ENCODE measurements around the gene SORCS2. TPM values are rescaled to one million over a fixed set of nuclear protein-coding genes. Genes with fewer than 3 reads are reported as not detected.

SORCS2 gene
- total RNA-seq, 1 donor from 2014 or later, result under 0.01 TPM

- DNase-seq (ENCODE audit: low read depth in 2 of 2), result no peak
Measured at GRCh38 chr4:7353046-7353790, 160.9 kb downstream of the SORCS2 start.

DNA sequence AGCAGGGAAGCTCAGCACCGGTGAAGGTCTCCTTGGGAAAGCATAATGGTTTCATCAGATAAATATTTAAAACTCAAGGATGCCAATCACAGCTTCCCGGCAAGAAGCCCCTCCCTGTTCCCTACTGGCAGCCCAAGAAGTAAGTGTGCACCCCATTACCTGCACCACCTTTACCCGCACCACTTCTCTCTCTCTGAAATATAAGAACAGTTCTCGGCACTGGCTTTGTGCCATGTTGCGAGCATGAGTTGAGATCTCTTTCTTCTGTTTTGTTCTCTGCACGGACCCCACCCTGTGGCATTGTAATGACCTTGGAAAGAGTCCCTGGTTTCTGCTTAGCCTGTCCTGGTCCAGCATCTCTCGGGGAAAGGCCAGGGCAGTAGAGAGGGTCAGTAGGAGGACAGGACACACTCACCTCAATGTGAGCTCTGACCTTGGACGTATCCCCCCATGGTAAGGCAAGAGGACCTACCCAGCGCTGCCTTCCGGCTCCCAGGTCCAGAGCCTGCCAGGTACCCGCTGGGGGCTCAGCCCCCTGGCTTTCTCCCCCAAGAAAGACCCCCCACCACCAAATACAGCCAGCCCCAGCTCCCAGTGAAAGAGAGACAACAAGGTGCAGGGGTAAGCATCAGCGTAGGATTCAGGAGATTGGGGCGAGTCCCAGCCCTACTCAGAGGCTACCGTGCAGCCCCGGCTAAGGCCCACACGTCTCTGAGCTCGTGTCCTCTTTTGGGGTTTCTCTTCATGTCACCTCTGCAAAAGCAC lies 161.7 kb downstream of the SORCS2 start:
- DNase-seq (ENCODE audit: low read depth in 2 of 2), result no peak

- peak in 1 of 2 donors; percentile 8 for DNase-seq (ENCODE audit: low read depth in 2 of 2)
Measured at GRCh38 chr4:7354927-7355326, 162.6 kb downstream of the SORCS2 start.

DNA sequence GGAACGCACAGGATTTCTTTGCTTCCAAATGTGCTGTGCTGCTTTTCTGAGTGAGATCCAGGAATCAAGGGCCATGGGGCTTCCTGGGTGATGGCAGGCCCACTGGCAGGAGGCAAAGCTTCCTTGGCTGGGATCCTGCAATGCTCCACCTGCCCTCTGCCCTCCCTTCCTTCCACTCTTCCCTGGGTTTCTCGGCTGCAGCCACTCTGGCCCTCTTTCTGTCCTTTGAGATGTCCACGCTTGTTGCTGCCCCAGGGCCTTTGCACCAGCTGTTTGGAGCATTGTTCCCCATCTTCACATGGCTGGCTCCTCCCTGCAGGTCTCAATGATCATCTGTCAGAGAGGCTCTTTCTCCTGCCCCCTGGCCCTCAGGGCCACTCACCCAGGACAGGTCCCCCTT lies 163.5 kb downstream of the SORCS2 start:
- no peak for DNase-seq (ENCODE audit: low read depth in 2 of 2)

DNA sequence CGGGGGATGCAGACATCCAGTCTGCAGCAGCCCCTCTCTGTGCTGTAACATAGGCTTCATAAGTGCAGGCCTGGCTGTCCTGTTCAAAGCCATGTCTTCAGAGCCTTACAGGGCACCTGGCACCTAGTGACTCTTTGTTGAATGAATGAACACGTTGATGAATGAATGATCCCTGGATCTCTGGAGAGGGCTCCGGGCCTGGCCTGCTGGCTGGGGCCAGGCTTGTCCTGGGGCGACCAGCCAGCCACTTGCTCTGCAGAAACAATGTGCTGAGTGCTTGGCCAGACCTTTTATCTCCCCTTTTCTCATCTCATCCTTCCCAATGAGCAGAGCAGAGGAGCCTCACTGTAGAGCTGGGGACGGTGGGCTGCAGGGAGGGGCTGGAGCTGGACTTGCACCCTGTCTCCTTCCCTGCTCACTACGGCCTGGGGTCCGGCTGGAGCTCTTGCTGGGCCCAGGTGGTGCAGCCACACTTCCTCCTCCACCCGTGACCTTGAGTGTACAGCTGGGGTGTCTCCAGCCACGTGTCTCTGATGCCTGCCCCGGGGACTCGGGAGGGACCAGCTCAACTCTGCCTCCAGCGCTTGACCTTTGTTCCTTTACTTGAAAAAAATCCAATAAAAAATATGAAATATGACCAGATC lies 164.5 kb downstream of the SORCS2 start:
- no peak for DNase-seq (ENCODE audit: low read depth in 2 of 2)

DNA sequence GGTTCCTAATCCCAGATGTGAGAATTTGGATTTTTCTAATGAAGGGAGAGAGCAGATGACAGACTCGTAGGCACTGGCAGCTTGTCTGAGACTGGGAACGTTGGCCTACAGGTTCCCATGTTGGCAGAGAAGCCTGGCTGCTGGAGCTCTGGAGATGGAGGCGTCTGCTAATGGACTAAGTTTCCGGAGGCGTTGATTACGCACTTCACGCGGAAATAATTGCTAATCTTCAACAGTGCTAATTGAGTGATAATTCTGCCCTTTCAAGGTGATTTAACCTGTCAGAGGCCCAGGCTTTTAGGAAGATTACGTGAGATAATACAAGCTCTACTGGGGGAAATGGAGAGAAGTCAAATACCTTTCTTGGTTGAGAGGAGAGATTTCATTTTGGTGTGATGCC lies 165.0 kb downstream of the SORCS2 start:
- no peak for DNase-seq (ENCODE audit: low read depth in 2 of 2)

DNA sequence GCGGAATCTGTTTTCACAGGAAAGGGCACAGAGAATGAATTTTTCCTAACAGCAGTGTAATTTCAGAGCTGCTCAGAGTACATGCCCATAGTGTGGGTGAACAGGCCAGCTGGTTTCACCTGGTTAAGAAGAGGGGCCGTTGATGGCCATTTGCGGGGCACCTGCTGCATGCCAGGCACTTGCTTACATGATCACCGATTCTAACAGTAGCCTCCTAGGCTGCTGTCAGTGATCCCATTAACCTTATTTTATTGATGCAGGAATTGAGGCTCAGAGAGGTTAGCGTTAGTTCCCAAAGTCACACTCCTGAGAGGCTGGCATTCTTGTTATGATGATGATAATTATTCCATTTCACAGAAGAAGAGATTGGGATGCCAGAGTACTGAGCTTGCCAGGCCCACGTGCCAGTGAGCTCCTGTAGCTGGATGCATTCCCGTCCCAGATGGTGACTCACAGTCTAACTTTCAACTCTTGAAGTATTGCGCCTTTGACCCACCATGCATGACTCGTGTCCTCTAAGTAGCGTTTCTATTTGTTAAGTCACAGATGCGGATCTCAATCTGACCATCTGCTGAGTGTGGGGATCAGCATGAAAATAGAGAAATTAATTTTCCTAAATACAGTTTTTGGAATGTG lies 165.9 kb downstream of the SORCS2 start:
- peak; percentile 7 to 86 for DNase-seq (ENCODE audit: low read depth in 2 of 2)

DNA sequence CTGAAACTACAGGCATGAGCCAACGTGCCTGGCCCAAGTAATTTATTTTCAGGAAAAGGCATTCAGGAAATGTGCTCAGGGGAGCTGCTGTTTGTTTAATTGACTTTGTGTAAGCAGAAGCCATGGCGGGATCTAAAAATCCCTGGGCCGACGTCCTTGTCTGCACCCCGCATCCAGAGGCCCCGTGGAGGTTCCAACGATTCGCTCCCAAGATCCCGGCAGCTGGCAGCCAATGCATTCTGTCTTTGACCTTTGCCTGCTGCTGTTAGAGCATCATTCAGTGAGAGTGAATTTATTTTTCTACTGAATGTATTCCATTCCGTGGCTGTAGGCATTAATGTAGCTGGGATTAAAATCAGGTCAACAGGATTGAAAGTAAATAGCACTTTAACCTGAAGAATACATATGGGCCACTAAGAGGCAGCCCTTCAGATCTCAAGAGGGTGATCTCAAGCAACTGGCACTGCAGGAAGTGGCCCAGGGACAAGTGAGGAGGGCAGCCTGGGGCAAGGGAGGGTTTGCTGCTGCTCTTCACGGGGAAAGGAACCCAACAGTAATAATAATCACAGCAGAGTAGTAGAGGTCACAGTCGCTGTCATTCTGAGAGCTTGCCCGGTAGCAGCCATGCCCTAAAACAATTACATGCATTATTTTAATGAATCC lies 167.2 kb downstream of the SORCS2 start:
- no peak for DNase-seq (ENCODE audit: low read depth in 2 of 2)

DNA sequence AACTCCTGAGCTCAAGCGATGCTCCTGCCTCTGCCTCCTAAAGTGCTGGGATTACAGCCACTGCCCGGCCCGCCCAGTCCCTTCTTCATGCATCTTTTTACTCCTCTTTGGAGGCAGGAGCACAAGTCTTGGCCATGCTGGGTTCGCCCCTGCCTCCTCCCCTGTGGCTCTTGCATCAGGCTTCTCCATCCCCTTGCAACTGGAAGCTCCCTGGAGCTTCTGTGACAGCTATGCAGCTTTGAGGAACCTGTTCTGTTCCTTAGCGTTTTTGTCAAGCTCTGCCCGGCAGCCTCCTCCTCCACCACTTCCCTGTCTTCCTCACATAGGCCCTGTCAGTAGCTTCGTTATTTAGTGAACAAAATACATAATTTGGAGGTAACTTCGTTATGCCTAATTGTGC lies 168.5 kb downstream of the SORCS2 start:
- no peak for DNase-seq (ENCODE audit: low read depth in 2 of 2)

GRCh38 chr4:7361280-7361895 lies 169.1 kb downstream of the SORCS2 start:
- DNase-seq (ENCODE audit: low read depth in 2 of 2), result no peak

DNA sequence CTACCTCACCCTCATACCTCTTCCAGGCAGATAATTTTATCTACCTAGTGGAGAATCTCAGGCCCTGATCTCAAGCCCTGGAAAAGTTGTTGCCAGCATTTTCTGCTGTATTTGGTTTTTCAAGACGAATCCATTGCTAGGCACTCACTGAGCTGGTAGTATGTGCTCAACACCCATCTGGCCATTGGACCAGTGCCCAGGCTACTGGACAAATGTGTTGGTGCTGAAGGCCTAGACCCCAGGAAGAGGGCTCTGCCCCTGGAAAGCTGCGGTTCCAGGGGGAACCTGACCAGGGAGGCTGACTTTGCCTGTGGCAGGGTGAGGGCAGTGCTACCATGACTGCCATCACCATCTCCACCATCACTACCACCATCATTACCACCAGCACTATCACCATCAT lies 170.0 kb downstream of the SORCS2 start:
- DNase-seq (ENCODE audit: low read depth in 2 of 2), result no peak

GRCh38 chr4:7362862-7363430 lies 170.6 kb downstream of the SORCS2 start:
- DNase-seq (ENCODE audit: low read depth in 2 of 2), result no peak

DNA sequence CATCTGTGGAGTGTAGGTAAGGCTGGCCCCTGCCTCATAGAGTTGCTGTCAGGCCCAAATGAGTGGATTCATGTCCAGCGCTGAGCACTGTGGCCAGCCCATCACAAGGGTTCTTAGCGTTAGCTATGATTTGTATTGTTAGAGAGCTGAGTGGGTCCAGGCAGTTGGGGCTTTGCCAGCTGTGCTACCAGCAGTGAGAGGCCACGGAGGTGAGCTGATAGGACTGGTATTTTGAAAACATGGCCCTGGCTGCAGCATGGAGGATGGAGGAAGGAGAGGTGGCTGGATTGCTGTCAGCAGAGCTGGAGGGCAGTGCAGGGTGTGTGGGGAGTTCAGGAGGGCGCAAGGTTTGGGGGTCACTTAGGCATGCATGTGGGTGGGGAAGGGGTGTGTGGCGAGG lies 172.6 kb downstream of the SORCS2 start:
- DNase-seq (ENCODE audit: low read depth in 2 of 2), result no peak

DNA sequence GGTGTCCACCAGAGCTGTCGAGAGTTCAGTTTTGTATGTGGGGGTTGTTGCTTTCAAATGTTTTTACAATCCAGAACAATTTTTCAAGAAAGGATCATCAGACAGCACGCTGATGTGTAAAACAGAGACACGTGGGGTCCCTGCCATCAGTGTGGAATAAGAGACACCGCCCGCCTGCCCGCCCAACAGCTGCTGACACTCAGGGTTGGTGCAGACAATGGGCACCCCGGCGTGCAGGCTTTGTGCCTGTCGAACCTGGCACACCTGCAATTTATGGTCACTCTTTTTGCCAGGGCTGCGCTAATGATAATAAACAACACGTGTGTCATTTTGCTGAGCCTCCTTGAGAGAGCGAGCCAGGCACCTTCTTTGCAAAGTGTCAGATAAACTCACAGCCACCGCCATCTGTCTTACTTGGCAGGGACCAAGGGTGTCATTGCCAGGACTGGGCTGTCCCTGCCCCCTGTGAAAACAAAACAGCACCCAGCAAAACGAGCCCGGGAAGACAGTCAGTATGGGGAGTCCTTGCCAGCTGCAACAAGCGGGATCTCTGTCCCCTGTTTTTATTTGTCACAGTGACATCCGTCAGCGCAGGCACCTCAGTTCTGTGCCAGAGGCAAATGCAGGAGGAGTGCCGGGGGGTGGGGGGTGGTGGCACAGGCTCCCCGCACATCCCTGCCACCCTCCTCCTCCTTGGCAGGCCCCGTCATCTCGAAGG lies 173.3 kb downstream of the SORCS2 start:
- DNase-seq (ENCODE audit: low read depth in 2 of 2), result no peak

GRCh38 chr4:7366180-7366945 lies 174.0 kb downstream of the SORCS2 start:
- no peak for DNase-seq (ENCODE audit: low read depth in 2 of 2)

DNA sequence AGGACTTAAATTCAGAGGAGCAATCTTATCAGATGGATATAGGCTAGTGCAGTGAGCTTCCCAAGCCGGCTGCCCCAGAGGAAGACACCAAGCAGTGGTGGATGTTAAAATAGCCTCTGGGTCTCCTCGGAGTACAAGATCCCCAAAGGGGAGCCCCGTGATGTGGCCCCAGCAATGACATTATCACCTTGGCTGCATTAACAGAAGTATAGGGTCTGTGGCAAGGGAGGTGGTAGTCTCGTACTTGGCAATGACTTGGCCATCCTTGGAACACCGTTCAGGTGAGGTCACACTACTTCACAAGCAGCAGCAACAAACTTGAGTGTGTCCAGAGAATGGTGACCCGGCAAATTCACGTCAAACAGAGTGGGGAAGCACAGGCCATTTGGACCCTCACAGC lies 174.6 kb downstream of the SORCS2 start:
- DNase-seq (ENCODE audit: low read depth in 2 of 2), result no peak

DNA sequence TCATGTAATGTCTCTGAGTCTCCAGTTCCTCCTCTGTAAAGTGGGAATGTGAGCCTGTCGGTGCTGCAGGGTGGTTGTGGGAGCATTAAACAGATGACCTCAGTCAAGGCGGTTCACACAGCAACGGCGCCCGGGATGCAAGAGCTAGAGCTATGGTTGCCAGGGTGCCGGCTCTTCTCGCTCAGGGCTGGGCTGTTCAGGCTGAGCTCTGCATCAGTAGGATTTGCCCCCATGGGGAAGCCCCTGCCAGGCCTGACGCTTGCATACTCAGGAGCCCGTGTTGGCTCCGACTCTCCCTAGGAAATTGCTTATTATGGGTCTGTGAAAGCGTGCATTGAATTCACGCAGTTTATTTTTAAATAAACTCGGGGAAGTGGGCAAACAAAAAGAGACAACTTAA lies 175.1 kb downstream of the SORCS2 start:
- DNase-seq (ENCODE audit: low read depth in 2 of 2), result no peak

DNA sequence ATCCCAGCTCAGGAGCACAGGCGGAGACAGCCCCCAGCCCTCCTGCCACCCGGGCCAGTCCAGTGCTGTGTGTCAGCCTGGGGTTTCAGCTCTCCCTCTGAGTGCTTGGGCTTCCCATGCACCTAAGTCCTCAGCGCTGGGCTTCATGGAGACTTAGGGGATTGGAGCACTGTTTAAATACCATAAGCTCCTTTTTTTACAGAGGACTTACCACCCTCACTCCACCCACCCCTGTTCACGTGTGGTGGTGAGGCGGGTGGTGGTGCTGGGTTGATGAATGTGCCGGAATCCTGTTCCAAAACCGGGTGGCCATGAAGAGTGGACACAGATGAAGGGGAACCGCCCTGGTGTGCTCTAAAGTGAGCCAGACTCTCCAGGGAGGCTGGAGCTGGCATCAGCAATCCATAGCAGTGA lies 175.5 kb downstream of the SORCS2 start:
- no peak for DNase-seq (ENCODE audit: low read depth in 2 of 2)

DNA sequence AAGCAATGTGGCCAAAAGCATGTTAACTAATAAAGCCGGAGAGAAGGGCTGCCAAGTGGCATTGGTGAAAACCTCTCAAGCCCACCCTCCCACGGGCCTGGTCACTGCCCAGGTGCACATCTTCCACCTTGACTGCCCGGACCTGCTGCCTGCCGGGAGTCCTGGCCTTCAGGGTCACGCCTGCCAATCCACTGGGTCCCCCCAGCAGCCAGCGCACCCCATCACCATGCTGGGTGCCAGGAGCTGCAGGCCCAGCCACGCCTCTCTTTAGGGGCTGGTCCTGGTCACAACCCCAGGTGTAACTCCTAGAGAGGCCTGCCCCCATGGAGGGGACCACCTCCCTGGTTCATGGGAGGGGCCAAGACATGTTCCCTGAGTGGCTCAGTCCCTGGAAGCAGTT lies 176.0 kb downstream of the SORCS2 start:
- DNase-seq (ENCODE audit: low read depth in 2 of 2), result no peak
